Glutamatergic neuron (in vitro differentiated cells): ENCODE data around the gene TMC3. TPM values are rescaled to one million over a fixed set of nuclear protein-coding genes. Genes with fewer than 3 reads are reported as not detected.

ENCODE experiments used
- DNase-seq: peaks from one replicate; pipeline ENCODE4 v3.0.0; 2022
- H3K27ac Mint-ChIP-seq: one replicate; pipeline ENCODE4 v1.8.0; 2020; ENCODE audit warnings: mild to moderate bottlenecking, mixed read lengths, inconsistent platforms; ENCODE audit not compliant: unreplicated experiment
- H3K27me3 Mint-ChIP-seq: one replicate; pipeline ENCODE4 v1.8.0; 2020; ENCODE audit warnings: mild to moderate bottlenecking, moderate library complexity, mixed read lengths, inconsistent platforms; ENCODE audit not compliant: unreplicated experiment
- H3K36me3 Mint-ChIP-seq: one replicate; pipeline ENCODE4 v1.8.0; 2020; ENCODE audit warnings: mild to moderate bottlenecking, mixed read lengths, inconsistent platforms; ENCODE audit not compliant: unreplicated experiment
- H3K4me1 Mint-ChIP-seq: one replicate; pipeline ENCODE4 v1.8.0; 2020; ENCODE audit warnings: mild to moderate bottlenecking, low read depth, mixed read lengths, inconsistent platforms; ENCODE audit not compliant: unreplicated experiment
- H3K4me3 Mint-ChIP-seq: one replicate; pipeline ENCODE4 v1.8.0; 2020; ENCODE audit warnings: mild to moderate bottlenecking, mixed read lengths, inconsistent platforms; ENCODE audit not compliant: unreplicated experiment
- H3K9me3 Mint-ChIP-seq: one replicate; pipeline ENCODE4 v1.8.0; 2020; ENCODE audit warnings: mild to moderate bottlenecking, moderate library complexity, mixed read lengths, inconsistent platforms; ENCODE audit not compliant: unreplicated experiment
- CTCF ChIP-seq: fragments of 200-600 bp; sonication (generic); IDR thresholded peaks from one replicate; pipeline ENCODE4 v1.5.0; 2021; ENCODE audit not compliant: partially characterized antibody, unreplicated experiment
- total RNA-seq: library from RNA; stranded (reverse); fragmentation: NEBNext Ultra II Directional; extraction: Animal tissue kit (Norgen Biotek cat#: 25700); gene quantifications from one replicate; pipeline ENCODE4 v1.2.1, GENCODE V29; 2021; ENCODE audit not compliant: unreplicated experiment

The TMC3 gene
- total RNA-seq, 1 donor from 2014 or later = not detected

GRCh38 chr15:81378443-81378842 lies 4.4 kb upstream of the TMC3 start:
- H3K27me3 Mint-ChIP-seq = peaks cover 1% of the 10 kb centered on the region
- no peak overlapping the region for H3K4me3 Mint-ChIP-seq
- H3K36me3 Mint-ChIP-seq = no peaks in the 10 kb centered on the region
- peaks cover 5% of the 10 kb centered on the region for H3K9me3 Mint-ChIP-seq
- H3K27ac Mint-ChIP-seq = no peak overlapping the region
- no peak for DNase-seq
- peaks cover 33% of the 10 kb centered on the region for H3K4me1 Mint-ChIP-seq
- no peak for TF ChIP-seq CTCF

- Mint-ChIP-seq H3K4me3 (no peak overlapping the region), H3K27ac (no peak overlapping the region), H3K27me3 (peaks cover 1% of the 10 kb centered on the region), H3K4me1 (peaks cover 33% of the 10 kb centered on the region), H3K9me3 (peaks cover 5% of the 10 kb centered on the region), H3K36me3 (no peaks in the 10 kb centered on the region)
- TF ChIP-seq CTCF = no peak
- DNase-seq = no peak
Observed at GRCh38 chr15:81377871-81378270, 3.9 kb upstream of the TMC3 start.

- Mint-ChIP-seq H3K27ac (no peak overlapping the region), H3K36me3 (no peaks in the 10 kb centered on the region), H3K9me3 (peaks cover 5% of the 10 kb centered on the region), H3K4me3 (no peak overlapping the region), H3K27me3 (no peaks in the 10 kb centered on the region), H3K4me1 (peaks cover 39% of the 10 kb centered on the region)
- DNase-seq = no peak
- no peak for TF ChIP-seq CTCF
Observed at GRCh38 chr15:81376231-81376630, 2.2 kb upstream of the TMC3 start.

- Mint-ChIP-seq H3K4me3 (no peak overlapping the region), H3K4me1 (peaks cover 32% of the 10 kb centered on the region), H3K27me3 (no peaks in the 10 kb centered on the region), H3K9me3 (peaks cover 5% of the 10 kb centered on the region), H3K27ac (no peak overlapping the region), H3K36me3 (no peaks in the 10 kb centered on the region)
- DNase-seq = no peak
- TF ChIP-seq CTCF = no peak
Observed at GRCh38 chr15:81375461-81375860, 1.4 kb upstream of the TMC3 start.

GRCh38 chr15:81373176-81373575 lies 837 bp downstream of the TMC3 start:
- H3K4me3 Mint-ChIP-seq = no peak overlapping the region
- DNase-seq = no peak
- H3K27ac Mint-ChIP-seq = no peak overlapping the region
- H3K9me3 Mint-ChIP-seq = no peaks in the 10 kb centered on the region
- H3K4me1 Mint-ChIP-seq = peaks cover 19% of the 10 kb centered on the region
- peaks cover 2% of the 10 kb centered on the region for H3K27me3 Mint-ChIP-seq
- no peaks in the 10 kb centered on the region for H3K36me3 Mint-ChIP-seq
- TF ChIP-seq CTCF = no peak
